K562 (cell line): ENCODE measurements around the gene ARIH1. TPM values are rescaled to one million over a fixed set of nuclear protein-coding genes. Genes with fewer than 3 reads are reported as not detected.
A peak's percentile ranks its signal among the peaks of the same experiment; 100 is the strongest.

Experiments used
- ATAC-seq: fragments of 200-7000 bp; cut with Tn5 transposase; 3 replicates; pipeline ENCODE4 v1.9.1; 2020; ENCODE audit warnings: moderate library complexity
- BruUV-seq: library from RNA; stranded (reverse); fragments of 400-500 nt; replicated peaks from 2 replicates; lab custom pipeline; 2021; lab: Mats Ljungman, UMichigan
- CTCF ChIA-PET: fragments of 300-600 bp; formaldehyde crosslinking; extraction: SDS; loops from one replicate; lab custom pipeline; 2021; ENCODE audit warnings: low intra/inter-chr PET ratio; lab: Yijun Ruan, JAX
- POLR2A ChIA-PET: fragments of 300-600, 350-650 bp; sonication (Branson Sonifier 250); formaldehyde crosslinking; extraction: SDS; loops from one replicate; lab custom pipeline; 2021; ENCODE audit warnings: antibody characterized with exemption, inconsistent platforms; lab: Yijun Ruan, JAX
- DNase-seq, 4 experiments: peaks; one replicate each; pipeline versions ENCODE4 v3.0.0 to v3.0.0-alpha.2; 2011 to 2018; ENCODE audit warnings: low spot score in 3 of 4, mixed read lengths in 3 of 4; ENCODE audit errors: extremely low read depth in 1 of 4
- FAIRE-seq: peaks from 2 replicates; lab custom pipeline; 2011; peaks lifted over from hg19 to GRCh38; lab: Jason Lieb, UNC
- H2AFZ ChIP-seq: 2 replicates; pipeline ENCODE4 v1.6.0; 2011; ENCODE audit warnings: low read depth, low read length, control low read depth, inconsistent platforms
- H3K27ac ChIP-seq: fragments of 200-600 bp; 3 replicates; pipeline ENCODE4 v1.8.0; 2011; ENCODE audit warnings: low read depth, mild to moderate bottlenecking, control low read depth, inconsistent platforms, low read length, moderate library complexity, mixed read lengths; ENCODE audit errors: extremely low read depth
- H3K27me3 ChIP-seq, 2 experiments: fragments of 300-600 bp in 1 of 2; 2 replicates in 1 of 2; 3 replicates in 1 of 2; pipeline versions ENCODE4 v1.6.0 to v1.8.0; 2011; ENCODE audit warnings: inconsistent platforms in 2 of 2, low read length in 2 of 2, mild to moderate bottlenecking in 1 of 2, mixed read lengths in 1 of 2, moderate library complexity in 1 of 2; ENCODE audit not compliant: control insufficient read depth in 2 of 2, insufficient read depth in 2 of 2
- H3K36me3 ChIP-seq: fragments of 300-600 bp; 3 replicates; pipeline ENCODE4 v1.8.0; 2011; ENCODE audit warnings: mild to moderate bottlenecking, low read length, inconsistent platforms; ENCODE audit not compliant: control insufficient read depth, insufficient read depth
- H3K4me1 ChIP-seq, 2 experiments: fragments of 200-600 bp in 1 of 2; replicated peaks in 1 of 2; 2 replicates in 1 of 2; 3 replicates in 1 of 2; pipeline versions ENCODE4 v1.5.1 to v1.8.0; 2011; ENCODE audit warnings: inconsistent platforms in 2 of 2, low read length in 2 of 2, mild to moderate bottlenecking in 1 of 2, mixed read lengths in 1 of 2, moderate library complexity in 1 of 2; ENCODE audit not compliant: control insufficient read depth in 2 of 2, insufficient read depth in 2 of 2
- H3K4me2 ChIP-seq: 2 replicates; pipeline ENCODE4 v1.6.1; 2011; ENCODE audit warnings: low read length, control low read depth, inconsistent platforms, mixed read lengths; ENCODE audit not compliant: insufficient read depth
- H3K4me3 ChIP-seq: fragments of 200-600 bp; sonication (generic), shearing (Covaris generic); 2 replicates; pipeline ENCODE4 v1.5.1; 2016; ENCODE audit warnings: control low read depth, inconsistent platforms
- H3K79me2 ChIP-seq: fragments of 200-600 bp; 3 replicates; pipeline ENCODE4 v1.8.0; 2011; ENCODE audit warnings: low read length, inconsistent platforms; ENCODE audit not compliant: control insufficient read depth, insufficient read depth
- H3K9ac ChIP-seq, 2 experiments: 2 replicates each; pipeline versions ENCODE4 v1.6.0 to v1.6.1; 2011; ENCODE audit warnings: low read depth in 2 of 2, low read length in 2 of 2, control low read depth in 1 of 2, inconsistent platforms in 1 of 2, mild to moderate bottlenecking in 1 of 2, mixed read lengths in 1 of 2; ENCODE audit not compliant: insufficient read depth in 1 of 2
- H3K9me1 ChIP-seq: one replicate; pipeline ENCODE4 v1.6.0; 2011; ENCODE audit warnings: inconsistent platforms, mild to moderate bottlenecking, low read length, moderate library complexity; ENCODE audit not compliant: control insufficient read depth, insufficient read depth
- H3K9me3 ChIP-seq: replicated peaks from 2 replicates; pipeline ENCODE4 v1.5.1; 2011; ENCODE audit warnings: low read depth, low read length, inconsistent platforms; ENCODE audit not compliant: control insufficient read depth, insufficient read depth
- H4K20me1 ChIP-seq: replicated peaks from 2 replicates; pipeline ENCODE4 v1.6.1; 2011; ENCODE audit warnings: low read length, inconsistent platforms, mixed read lengths; ENCODE audit not compliant: control insufficient read depth, insufficient read depth
- ARNT ChIP-seq, 2 experiments: fragments of 450-650 bp; IDR thresholded peaks; 2 replicates each; pipeline ENCODE4 v1.6.1; 2016; ENCODE audit warnings: mild to moderate bottlenecking in 1 of 2
- EZH2 ChIP-seq: IDR thresholded peaks from 2 replicates; pipeline ENCODE4 v1.6.1; 2012; ENCODE audit warnings: low read depth, mild to moderate bottlenecking, inconsistent platforms, low read length, borderline replicate concordance
- GATA2 ChIP-seq: sonication (generic); formaldehyde crosslinking; IDR thresholded peaks from 2 replicates; pipeline ENCODE4 v1.4.0; 2020; ENCODE audit warnings: mild to moderate bottlenecking, missing genetic modification reagents
- HDAC6 ChIP-seq: IDR thresholded peaks from 2 replicates; pipeline ENCODE4 v1.6.1; 2012; ENCODE audit warnings: low read depth, mild to moderate bottlenecking, control low read depth, inconsistent platforms, low read length, moderate library complexity
- MTA2 ChIP-seq: fragments of 450-650 bp; IDR thresholded peaks from 2 replicates; pipeline ENCODE4 v1.6.1; 2016; ENCODE audit warnings: low read depth
- NCOA4 ChIP-seq: fragments of 450-650 bp; IDR thresholded peaks from 2 replicates; pipeline ENCODE4 v1.6.1; 2018; ENCODE audit warnings: mild to moderate bottlenecking; ENCODE audit not compliant: partially characterized antibody
- NR2C2 ChIP-seq, 2 experiments: fragments of 200-800 bp in 1 of 2; sonication (Bioruptor generic) in 1 of 2; sonication (generic) in 1 of 2; formaldehyde crosslinking in 1 of 2; IDR thresholded peaks; 2 replicates each; pipeline versions ENCODE4 v1.6.1 to v1.8.0; 2016 to 2022; ENCODE audit warnings: mild to moderate bottlenecking in 1 of 2, missing compliant biosample characterization in 1 of 2, missing genetic modification characterization in 1 of 2, missing genetic modification reagents in 1 of 2
- NR3C1 ChIP-seq: sonication (generic); formaldehyde crosslinking; IDR thresholded peaks from 2 replicates; pipeline ENCODE4 v1.8.1; 2022; ENCODE audit warnings: missing genetic modification reagents
- RAD51 ChIP-seq: fragments of 450-650 bp; IDR thresholded peaks from 2 replicates; pipeline ENCODE4 v1.7.1; 2016; ENCODE audit warnings: low read depth, mild to moderate bottlenecking, borderline replicate concordance
- SAFB2 ChIP-seq: fragments of 200-400 bp; formaldehyde crosslinking; IDR thresholded peaks from 2 replicates; pipeline ENCODE4 v1.6.1; 2018; ENCODE audit warnings: borderline replicate concordance, low read length, low read depth, moderate library complexity; ENCODE audit not compliant: severe bottlenecking
- THRB ChIP-seq: fragments of 450-650 bp; formaldehyde crosslinking; conservative IDR thresholded peaks from 2 replicates; pipeline ENCODE4 v1.4.0; 2022; ENCODE audit warnings: mild to moderate bottlenecking, missing genetic modification characterization
- ZBTB1 ChIP-seq: sonication (generic); formaldehyde crosslinking; IDR thresholded peaks from 2 replicates; pipeline ENCODE4 v1.8.1; 2023; ENCODE audit warnings: missing genetic modification reagents, low read depth, mild to moderate bottlenecking, borderline replicate concordance
- ZNF134 ChIP-seq: fragments of 250-450 bp; sonication (Bioruptor Pico); conservative IDR thresholded peaks from 2 replicates; pipeline ENCODE4 v1.4.0; 2020
- ZNF609 ChIP-seq: sonication (generic); formaldehyde crosslinking; IDR thresholded peaks from 2 replicates; pipeline ENCODE4 v1.8.1; 2023; ENCODE audit warnings: missing genetic modification reagents, mild to moderate bottlenecking, borderline replicate concordance
- ZNF76 ChIP-seq: fragments of 250-450 bp; sonication (Bioruptor Pico); IDR thresholded peaks from 2 replicates; pipeline ENCODE4 v1.4.0; 2020; ENCODE audit warnings: mild to moderate bottlenecking, moderate library complexity, borderline replicate concordance
- ZNF764 ChIP-seq: fragments of 250-450 bp; sonication (Bioruptor Pico); IDR thresholded peaks from 2 replicates; pipeline ENCODE4 v1.4.0; 2020; ENCODE audit warnings: low read depth, mild to moderate bottlenecking, moderate library complexity
- WGBS: fragments of 100-300 bp; shearing (Covaris generic); methylation state at CpG from one replicate; pipeline ENCODE4 v1.1.6; 2016; ENCODE audit warnings: low coverage, mixed read lengths; ENCODE audit not compliant: insufficient coverage; ENCODE audit errors: missing lambda C conversion rate; 5-methylcytosine and 5-hydroxymethylcytosine counted together
- in situ Hi-C: fragments of 300-500 bp; cut with MboI; formaldehyde crosslinking; loops from 4 replicates; pipeline ENCODE4 v1.15.0; 2018; ENCODE audit warnings: inconsistent platforms, mixed read lengths
- intact Hi-C: fragments of 100-400 bp; cut with micrococcal nuclease; formaldehyde crosslinking; loops from 2 replicates; pipeline ENCODE4 v1.14.2; 2022
- polyA plus RNA-seq, 8 experiments: library from polyadenylated mRNA; depleted of rRNA in 4 of 8; stranded (reverse) in 5 of 8; unstranded in 3 of 8; fragments of >200 nt; fragmentation: Nextera tagmentation in 2 of 8; fragmentation: Illumina TruSeq in 1 of 8; extraction: Ambion mirVana in 2 of 8; extraction: Trizol in 1 of 8; gene quantifications; 2 replicates each; pipeline versions ENCODE4 v1.2.1 to v1.2.3, GENCODE V29; 2011 to 2014; ENCODE audit warnings: inconsistent platforms in 1 of 8, missing spikeins in 1 of 8
- total RNA-seq, 7 experiments: library from RNA; depleted of rRNA in 6 of 7; stranded (reverse); fragments of >200 nt in 6 of 7; fragmentation: Illumina TruSeq in 2 of 7; extraction: Trizol in 2 of 7; gene quantifications; 2 replicates each; pipeline versions ENCODE4 v1.2.1 to v1.2.3, GENCODE V29; 2011 to 2021; ENCODE audit warnings: low replicate concordance in 1 of 7

Gene ARIH1
- total and polyA plus RNA-seq, 9 of the 15 experiments (the other 6 are each of a cell fraction or from before 2014, with no cell fraction given) = 17.7 to 125 (median 31.4) TPM

GRCh38 chr15:72472992-72473610 is 1.0 kb upstream of the ARIH1 start:
- Histone ChIP-seq H4K20me1 (peaks cover 8% of the 10 kb centered on the region), H3K4me1 (peaks cover 7 to 15% of the 10 kb centered on the region in 2 experiments; a peak in 4 of 5 replicates), H3K4me2 (peak overlapping the region; percentile 93), H3K27me3 (no peaks in the 10 kb centered on the region), H3K9ac (peak overlapping the region; percentile 11 to 94; a peak in 2 of 4 replicates), H3K27ac (peak overlapping the region; percentile 96), H3K79me2 (peaks cover 39% of the 10 kb centered on the region), H3K36me3 (peaks cover 16% of the 10 kb centered on the region; the same call in 2 of the 3 replicates), H3K9me1 (no peaks in the 10 kb centered on the region), H3K4me3 (peak overlapping the region; percentile 76), H3K9me3 (no peaks in the 10 kb centered on the region), H2AFZ (peak overlapping the region; percentile 85)
- intact Hi-C loops = loop anchor here (2.0 to 10.0 kb wide), 3 partner anchors 122 to 238 kb away; partner anchors contain the start of gene PKM
- DNase-seq = peak in 1 of 4 experiments; percentile 7
- 27% methylated on average over 4 of the region's 4 CpGs for WGBS
- POLR2A ChIA-PET = interaction anchor here (0.7 to 1.6 kb wide), 8 partner anchors 9 to 346 kb away, joined by 3 to 6 read pairs (median 4); no protein-coding TSS in a partner anchor
- ATAC-seq = no peak
- peak; percentile 11 for FAIRE-seq
- no TSS peak for BruUV-seq
- CTCF ChIA-PET = interaction anchor here (0.7 to 1.0 kb wide), 2 partner anchors 113 to 273 kb away, joined by 3 read pairs; no protein-coding TSS in a partner anchor
- in situ Hi-C loops = no loop called here
- TF ChIP-seq THRB (0 out of 2 replicates have a peak, but pooled peaks have one; percentile 33), RAD51 (no peak), NCOA4 (peak; percentile 41), GATA2 (CRISPR knock-in tag) (no peak), ARNT (IDR thresholded peaks at IDR 0.05) (peak in 1 of 2 experiments; percentile 9; a peak in 1 of 4 replicates), SAFB2 (no peak), MTA2 (no peak), ZNF764 (no peak), NR3C1 (no peak), ZNF609 (no peak), ZNF76 (no peak), ZBTB1 (CRISPR knock-in tag) (no peak), NR2C2 (CRISPR knock-in tag; IDR thresholded peaks at IDR 0.05) (no peak), NR2C2 (tag; IDR thresholded peaks at IDR 0.05) (no peak), EZH2 (no peak), ZNF134 (CRISPR knock-in tag) (no peak), HDAC6 (no peak)
